ENCODE data around the gene WDR37.

Gene WDR37

DNA sequence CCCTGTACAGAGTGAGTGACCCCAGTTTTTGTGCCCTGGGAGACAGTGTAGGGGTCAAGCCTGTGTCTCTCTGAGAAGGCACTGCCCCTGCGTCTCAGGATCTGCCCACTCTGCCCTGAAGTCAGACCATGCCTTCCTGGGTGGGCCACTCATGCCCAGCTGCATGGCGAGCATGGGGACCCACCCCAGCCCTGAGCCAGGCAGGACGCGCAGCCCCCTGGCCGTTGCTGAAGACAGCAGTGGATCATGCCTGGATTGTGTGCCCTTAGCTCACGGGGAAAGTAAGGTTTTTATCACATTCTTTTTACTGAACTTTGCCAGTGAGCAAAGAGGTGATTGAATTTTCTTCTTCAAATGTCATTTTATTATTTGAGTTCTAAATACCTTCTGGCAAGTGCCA is 66.2 kb downstream of the WDR37 start:
- no peak for DNase-seq (ENCODE audit: low read depth in 1 of 2, low spot score in 1 of 2)

DNA sequence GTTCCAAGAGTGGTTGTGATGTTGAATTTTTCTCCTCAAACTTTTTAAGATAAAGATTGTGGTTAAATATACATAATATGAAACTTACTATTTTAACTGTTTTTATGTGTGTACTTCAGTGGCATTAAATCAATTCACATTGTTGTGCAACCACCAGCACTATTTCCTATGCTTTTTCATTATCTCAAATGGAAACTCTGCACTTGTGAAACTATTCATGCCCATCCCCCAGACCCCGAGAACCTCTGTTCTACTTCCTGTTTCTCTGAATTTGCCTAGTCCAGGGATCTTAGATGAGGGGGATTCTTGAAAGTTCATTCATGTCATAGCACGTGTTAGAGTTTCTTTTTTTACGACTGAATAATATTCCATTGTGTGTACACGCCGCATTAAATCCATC is 67.0 kb downstream of the WDR37 start:
- DNase-seq (ENCODE audit: low read depth in 1 of 2, low spot score in 1 of 2): no peak

- no peak for DNase-seq (ENCODE audit: low read depth in 1 of 2, low spot score in 1 of 2)
Measured at GRCh38 chr10:1123972-1124371, 67.8 kb downstream of the WDR37 start.

- DNase-seq (ENCODE audit: low read depth in 1 of 2, low spot score in 1 of 2): no peak
Measured at GRCh38 chr10:1124796-1125195, 68.6 kb downstream of the WDR37 start.

DNA sequence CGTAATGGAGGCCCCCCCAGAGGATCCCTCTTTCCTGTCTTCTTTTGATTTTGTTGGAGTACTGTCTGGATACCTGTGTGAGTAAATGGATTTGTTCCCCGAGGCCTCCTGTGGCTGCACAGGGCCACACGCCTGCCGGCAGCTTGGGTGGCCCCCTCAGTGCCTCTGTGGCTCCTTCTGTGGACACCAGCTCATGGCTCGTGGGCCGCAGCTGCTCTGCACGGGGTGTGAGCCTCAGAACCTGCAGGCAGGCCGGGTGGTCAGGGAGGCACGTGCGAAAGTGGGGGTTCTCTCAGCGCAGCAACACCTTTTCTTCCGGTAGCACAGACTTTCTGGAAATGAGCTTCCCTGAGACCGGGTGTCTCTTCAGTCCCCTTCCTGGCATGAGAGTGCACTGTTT is 70.3 kb downstream of the WDR37 start:
- no peak for DNase-seq (ENCODE audit: low read depth in 1 of 2, low spot score in 1 of 2)

GRCh38 chr10:1127629-1128028 is 71.4 kb downstream of the WDR37 start:
- no peak for DNase-seq (ENCODE audit: low read depth in 1 of 2, low spot score in 1 of 2)

- DNase-seq (ENCODE audit: low read depth in 1 of 2, low spot score in 1 of 2): no peak
Measured at GRCh38 chr10:1128115-1128514, 71.9 kb downstream of the WDR37 start.

DNA sequence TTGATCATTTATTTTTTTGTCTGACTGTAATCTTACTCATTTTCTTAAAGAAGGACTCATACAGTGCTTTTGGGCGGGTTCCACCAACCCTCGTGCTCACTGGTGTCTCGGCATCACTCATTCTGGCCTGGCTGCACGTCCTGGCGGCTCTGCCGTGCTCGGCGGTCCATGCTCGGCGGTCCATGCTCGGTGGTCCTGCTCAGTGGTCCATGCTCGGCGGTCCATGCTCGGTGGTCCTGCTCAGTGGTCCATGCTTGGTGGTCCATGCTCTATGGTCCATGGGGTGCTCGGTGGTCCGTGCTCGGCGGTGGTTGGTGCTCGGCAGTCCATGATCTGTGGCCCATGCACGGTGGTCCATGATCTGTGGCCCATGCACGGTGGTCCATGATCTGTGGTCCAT is 72.5 kb downstream of the WDR37 start:
- DNase-seq (ENCODE audit: low read depth in 1 of 2, low spot score in 1 of 2): no peak

- no peak for DNase-seq (ENCODE audit: low read depth in 1 of 2, low spot score in 1 of 2)
Measured at GRCh38 chr10:1130226-1130625, 74.0 kb downstream of the WDR37 start.

GRCh38 chr10:1130995-1131790 is 75.0 kb downstream of the WDR37 start:
- DNase-seq (ENCODE audit: low read depth in 1 of 2, low spot score in 1 of 2): no peak

DNA sequence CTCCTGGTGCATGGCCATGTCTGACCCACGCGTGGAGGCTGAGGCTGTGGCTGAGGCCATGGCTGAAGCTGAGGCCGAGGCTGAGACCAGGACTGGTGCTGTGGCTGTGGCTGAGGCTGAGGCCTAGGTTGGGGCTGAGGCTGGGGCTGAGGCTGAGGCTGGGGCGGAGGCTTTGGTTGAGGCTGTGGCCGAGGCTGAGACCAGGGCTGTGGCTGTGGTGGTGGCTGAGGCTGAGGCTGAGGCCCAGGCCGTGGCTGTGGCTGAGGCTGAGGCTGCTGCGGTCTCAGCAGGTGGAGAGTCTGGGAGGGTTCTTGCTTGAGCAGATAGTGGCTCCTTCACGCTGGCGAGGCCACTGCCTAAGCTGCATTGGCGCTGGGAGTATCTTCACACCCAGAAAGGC is 76.4 kb downstream of the WDR37 start:
- DNase-seq (ENCODE audit: low read depth in 1 of 2, low spot score in 1 of 2): no peak

DNA sequence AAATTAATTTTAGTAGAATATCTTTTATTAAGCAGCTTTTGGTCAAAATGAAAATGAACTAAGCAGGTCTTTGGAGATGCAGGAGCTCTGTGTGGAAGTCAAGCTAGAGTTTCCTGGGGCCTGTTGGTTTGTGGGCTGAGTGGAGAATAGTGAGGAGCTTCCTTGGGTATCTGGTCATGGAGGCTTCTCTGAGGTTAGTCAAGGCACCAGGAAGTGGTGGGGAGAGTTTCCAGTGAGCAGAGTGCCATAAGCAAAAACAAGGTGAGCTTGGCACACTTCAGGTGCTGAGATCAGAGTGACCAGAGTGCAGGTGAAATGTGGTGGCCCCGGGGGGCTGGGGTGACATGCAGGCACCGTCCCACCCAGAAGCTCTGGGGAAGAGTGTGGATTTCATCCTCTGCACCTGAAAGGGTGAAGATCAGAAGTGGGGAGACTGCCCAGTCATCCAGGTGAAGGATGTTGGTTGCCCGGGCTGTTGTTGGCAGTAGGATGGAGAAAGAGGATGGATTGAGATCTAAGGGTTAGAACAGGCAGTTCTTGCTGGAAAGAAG is 77.4 kb downstream of the WDR37 start:
- DNase-seq (ENCODE audit: low read depth in 1 of 2, low spot score in 1 of 2): no peak

GRCh38 chr10:1134156-1134555 is 78.0 kb downstream of the WDR37 start:
- no peak for DNase-seq (ENCODE audit: low read depth in 1 of 2, low spot score in 1 of 2)

GRCh38 chr10:1136268-1136667 is 80.1 kb downstream of the WDR37 start:
- DNase-seq (ENCODE audit: low read depth in 1 of 2, low spot score in 1 of 2): no peak

- no peak for DNase-seq (ENCODE audit: low read depth in 1 of 2, low spot score in 1 of 2)
Measured at GRCh38 chr10:1137499-1138163, 81.4 kb downstream of the WDR37 start.

DNA sequence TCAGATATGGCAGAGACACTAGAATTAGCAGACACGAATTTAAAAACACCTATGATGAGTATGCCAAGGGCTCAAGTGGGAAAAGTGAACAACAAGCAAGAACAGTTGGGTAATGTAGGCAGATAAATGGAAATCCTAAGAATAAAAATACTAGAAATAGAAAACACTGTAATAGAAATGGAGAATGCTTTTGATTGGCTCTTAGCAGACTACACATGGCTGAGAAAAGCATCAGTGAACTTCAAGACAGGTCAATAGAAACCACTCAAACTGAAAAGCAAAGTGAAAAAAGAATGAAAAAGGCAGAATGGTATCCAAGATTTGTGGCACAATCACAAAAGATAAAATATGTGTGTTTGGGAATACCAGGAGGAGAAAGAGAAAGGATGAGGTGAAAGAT is 82.3 kb downstream of the WDR37 start:
- DNase-seq (ENCODE audit: low read depth in 1 of 2, low spot score in 1 of 2): no peak

- no peak for DNase-seq (ENCODE audit: low read depth in 1 of 2, low spot score in 1 of 2)
Measured at GRCh38 chr10:1141261-1141660, 85.1 kb downstream of the WDR37 start.

GRCh38 chr10:1141701-1142100 is 85.5 kb downstream of the WDR37 start:
- no peak for DNase-seq (ENCODE audit: low read depth in 1 of 2, low spot score in 1 of 2)

DNA sequence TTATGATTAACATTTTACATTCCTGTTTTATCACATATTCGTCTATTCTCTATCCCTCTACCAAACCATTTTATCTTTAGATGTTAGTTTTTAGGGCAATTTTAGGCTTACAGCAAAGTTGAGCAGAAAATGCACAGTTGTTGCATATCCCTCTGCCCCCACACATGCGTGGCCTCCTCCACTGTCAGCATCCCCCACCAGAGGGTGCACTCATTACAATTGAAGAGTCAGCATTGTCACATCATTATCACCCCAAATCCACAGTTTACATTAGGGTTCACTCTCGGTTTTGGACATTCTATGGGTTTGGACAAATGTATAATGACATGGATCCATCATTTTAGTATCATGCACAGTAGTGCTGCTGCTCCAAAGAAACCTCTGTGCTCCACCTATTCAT is 86.4 kb downstream of the WDR37 start:
- no peak for DNase-seq (ENCODE audit: low read depth in 1 of 2, low spot score in 1 of 2)

DNA sequence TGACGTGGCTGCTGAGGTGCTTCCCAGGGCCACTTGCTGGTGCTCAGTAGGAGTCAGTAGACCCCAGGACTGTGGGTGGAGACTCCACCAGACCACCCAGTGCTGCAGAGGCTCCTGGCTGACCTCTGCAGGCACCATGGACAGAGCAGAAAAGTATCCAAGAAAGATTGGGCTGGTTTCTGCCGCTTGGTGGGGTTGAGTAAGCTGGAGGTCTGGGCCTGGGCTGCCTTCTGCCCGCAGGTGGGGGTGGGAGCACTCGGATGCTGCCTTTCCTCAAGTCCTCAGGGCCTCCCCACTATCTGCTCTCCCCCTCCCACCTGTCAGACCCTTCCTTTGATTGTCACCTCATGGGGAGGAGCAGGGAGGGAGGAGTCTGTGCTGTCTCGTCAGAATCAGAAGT is 91.6 kb downstream of the WDR37 start:
- DNase-seq (ENCODE audit: low read depth in 1 of 2, low spot score in 1 of 2): no peak

DNA sequence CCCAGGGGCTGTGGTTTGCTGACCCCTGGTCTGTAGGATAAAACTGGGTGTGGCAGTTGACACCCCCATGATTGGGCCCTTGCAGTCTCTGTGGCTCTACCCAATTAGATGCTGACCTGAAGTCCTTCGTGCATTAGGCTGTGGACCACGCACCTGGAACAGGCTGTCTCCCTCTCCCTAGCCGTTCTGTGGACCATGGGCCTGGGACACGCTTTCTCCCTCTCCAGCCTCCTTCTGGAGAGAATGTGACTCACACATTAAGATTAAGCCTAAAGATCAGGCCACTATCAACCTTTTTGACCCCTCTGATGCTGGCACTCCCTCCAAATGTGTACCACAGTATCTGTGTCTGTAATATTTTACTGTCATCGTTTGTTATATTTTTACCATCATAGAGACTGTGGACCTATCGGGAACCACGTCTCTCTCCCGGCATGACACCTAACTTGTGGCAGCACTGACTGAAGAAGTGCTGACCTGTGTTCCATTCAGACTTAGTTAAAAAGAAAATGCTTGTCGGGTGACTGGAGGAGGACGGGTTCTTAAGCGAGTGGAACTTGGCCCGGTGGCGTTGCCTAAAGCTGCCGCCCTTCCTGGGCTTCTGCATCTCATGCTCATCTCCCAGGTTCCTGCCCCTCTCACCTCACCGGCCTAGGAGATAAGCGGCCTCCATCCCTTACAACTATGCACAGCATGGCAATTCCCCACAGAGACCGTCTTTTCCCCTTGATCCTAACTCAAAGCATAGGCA is 92.8 kb downstream of the WDR37 start:
- DNase-seq (ENCODE audit: low read depth in 1 of 2, low spot score in 1 of 2): no peak

Data from activated CD4-positive, alpha-beta T cell treated with anti-CD3 and anti-CD28 coated beads, Interleukin-2, amount 50 U/mL, for 24 hours (primary cell).